ENCODE data around the gene PRLR.
"Not testable (repeated sequence)": the region's sequence is repeated elsewhere in the genome, so short reads cannot be mapped to it uniquely, and the experiment has no call there.

PRLR gene

DNA sequence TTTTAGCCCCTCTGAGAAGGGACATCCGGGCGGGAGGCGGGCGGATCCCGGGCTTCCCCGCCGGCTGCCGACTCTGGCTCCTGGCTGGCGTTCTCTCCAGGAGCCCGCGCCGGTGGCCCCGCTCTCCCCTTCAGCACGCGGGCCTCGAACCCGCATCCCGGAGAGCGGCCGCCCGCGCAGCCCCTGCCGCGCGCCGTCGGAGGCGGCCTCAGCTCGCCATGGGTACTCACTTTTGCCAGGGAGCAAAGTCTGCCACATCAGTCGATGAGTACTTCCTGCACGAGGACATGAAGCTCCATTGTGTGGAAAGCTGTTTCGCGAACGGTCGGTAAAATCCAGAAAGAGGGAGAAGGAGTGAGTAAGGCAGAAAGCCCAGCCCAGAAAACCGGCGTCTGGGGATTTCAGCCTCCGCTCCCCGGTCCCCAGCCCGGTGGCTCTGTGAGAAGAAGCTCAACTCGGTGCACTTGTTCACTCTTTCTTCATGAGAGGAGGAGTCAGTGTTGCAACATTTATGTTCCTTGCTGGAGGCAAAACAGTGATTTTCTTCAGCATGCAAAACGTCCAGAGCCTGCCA is at the start of gene PRLR:
Gene PRLR, minus strand, starts transcription at position 450 of the 574 bp plus-strand sequence. CDS start 140,867 bp downstream, outside the sequence.
- FAIRE-seq = no peak

GRCh38 chr5:35274839-35275509 is 44.7 kb upstream of the PRLR start:
- no peak for FAIRE-seq

DNA sequence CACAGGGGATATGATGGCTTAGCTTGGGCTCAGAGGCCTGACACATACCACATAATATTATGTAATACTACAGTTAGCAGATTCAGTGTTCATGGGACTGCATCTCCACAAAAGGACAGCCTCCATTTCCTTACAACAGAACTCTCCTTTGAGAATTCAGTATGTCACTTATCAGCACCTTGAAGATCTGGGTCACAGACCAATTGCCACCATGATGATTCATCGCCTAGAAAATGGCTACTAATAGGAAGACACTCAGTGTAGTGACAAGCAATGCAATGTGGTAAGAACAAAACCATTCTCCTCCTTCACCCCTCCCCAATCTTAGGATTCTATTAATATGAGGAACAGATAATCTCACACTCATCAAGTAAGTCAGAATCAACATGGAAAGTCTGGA is 38.7 kb upstream of the PRLR start:
- no peak for FAIRE-seq

- FAIRE-seq = no peak
Measured at GRCh38 chr5:35266276-35266675, 36.0 kb upstream of the PRLR start.

DNA sequence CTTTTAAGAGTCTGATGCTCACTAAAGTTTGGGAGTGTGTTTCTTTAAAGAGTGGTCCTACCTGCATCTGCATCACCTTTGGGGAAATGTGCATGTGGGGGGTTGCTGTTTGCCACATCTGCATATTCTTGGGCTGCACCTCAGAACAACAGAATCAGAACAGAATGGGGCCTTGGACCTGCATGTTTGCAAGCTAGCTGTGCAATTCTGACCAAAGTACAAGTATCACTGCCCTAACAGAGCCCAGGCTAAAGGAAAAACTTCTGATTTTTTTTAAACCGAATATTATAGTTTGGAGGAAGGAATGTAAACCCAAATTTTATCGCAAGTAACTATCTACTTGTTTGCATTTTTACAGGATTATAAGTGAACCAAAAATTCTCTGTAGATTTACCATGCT is 34.2 kb upstream of the PRLR start:
- FAIRE-seq = no peak

DNA sequence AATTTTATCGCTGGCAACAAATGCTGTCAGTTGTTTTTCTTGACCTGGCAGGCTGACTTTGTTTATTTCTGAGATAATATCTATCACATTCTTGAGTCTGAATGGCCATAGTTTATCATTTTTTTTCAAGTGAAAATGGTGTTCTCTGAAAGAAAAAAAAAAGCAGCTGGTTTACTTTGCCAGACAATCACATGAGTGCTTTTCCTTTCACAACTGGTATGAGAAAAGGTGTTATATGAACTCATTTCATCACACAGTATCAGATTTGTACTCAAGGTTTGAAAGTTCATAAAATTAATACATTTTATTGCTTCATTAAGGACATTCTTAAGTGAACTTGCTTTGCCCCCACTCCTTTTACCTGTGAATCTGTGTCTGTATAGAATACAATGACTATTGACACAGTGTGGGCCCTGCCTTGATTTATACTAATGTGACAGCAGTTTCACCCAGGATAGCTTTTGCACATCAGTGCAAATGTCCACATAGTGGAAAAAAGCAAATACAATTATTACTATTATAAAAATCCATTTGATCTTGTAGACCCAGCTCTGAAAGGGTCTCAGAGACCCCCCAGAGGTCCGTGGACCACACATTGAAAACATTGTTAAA is 33.1 kb upstream of the PRLR start:
- no peak for FAIRE-seq

GRCh38 chr5:35253582-35253981 is 23.3 kb upstream of the PRLR start:
- FAIRE-seq = no peak

DNA sequence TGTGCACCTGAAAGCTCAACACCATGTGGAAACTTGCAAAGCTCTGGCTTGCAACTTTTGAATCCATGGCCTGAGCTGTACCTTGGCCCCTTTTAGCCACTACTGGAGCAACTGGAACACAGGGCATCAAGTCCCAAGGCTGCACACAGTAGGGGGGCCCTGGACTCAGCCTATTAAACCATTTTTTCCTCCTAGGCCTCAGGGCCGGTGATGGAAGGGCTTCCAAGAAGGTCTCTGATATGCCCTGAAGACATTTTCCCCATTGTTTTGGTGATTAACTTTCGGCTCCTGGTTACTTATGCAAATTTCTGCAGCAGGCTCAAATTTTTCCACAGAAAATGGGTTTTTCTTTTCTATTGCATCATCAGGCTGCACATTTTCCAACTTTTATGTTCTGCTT is 22.7 kb upstream of the PRLR start:
- FAIRE-seq = no peak

DNA sequence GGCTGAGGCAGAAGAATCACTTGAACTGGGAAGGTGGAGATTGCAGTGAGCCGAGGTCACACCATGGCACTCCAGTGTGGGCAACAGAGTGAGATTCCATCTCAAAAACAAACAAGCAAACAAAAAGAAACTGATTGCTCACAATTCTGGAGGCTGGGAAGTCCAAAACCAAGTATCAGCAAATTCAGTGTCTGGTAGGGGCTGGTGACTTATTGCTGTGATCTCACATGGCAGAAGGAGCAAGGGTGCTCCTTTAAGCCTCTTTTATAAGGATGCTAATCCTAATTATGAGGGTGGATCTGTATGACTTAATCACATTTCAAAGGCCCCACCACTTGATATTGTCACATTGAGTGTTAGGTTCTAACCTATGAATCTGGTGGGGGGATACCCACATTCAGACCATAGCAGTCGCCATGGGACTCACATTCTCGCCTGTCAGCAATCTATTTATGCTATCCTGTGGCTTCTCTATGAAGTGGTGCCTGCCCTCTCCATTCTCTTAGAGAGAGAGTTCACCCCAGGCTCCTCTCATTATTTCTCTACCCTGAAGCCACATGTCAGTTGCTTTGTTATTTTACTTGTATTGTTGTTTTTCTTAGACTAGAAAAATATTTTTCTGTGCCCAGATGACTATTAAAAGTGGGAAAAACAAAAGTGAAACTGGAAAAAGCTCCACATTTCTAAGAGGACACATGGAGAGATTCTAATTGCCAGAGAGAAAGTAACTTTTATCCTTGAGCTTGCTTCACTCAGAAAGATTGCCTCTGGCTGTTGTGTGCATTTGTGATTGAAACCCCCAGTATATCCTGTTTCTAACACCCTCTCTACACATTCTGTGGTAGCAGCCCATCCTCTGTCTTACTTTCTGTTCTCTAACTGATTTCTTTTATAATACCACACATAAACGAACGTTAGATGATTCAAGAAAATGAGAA is 18.8 kb upstream of the PRLR start:
- FAIRE-seq = peak; percentile 96

DNA sequence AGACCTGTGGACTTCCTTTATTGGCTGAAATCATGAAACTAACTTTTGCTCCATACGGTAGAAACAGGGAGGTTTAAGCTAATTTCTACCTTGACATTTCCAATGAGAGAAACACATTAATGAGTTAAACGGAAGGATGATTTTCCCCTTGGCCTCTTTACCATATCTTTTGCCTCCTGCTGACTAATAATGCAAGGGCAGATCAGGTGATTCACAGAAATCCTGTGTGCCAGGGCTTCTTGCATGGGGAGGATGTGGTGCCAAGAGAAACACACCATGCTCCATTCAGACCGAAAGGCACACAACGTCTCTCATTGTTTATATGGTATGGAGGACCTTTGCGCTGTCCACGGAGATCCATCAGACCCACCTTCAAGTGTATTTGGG is 17.4 kb upstream of the PRLR start:
- FAIRE-seq = no peak

DNA sequence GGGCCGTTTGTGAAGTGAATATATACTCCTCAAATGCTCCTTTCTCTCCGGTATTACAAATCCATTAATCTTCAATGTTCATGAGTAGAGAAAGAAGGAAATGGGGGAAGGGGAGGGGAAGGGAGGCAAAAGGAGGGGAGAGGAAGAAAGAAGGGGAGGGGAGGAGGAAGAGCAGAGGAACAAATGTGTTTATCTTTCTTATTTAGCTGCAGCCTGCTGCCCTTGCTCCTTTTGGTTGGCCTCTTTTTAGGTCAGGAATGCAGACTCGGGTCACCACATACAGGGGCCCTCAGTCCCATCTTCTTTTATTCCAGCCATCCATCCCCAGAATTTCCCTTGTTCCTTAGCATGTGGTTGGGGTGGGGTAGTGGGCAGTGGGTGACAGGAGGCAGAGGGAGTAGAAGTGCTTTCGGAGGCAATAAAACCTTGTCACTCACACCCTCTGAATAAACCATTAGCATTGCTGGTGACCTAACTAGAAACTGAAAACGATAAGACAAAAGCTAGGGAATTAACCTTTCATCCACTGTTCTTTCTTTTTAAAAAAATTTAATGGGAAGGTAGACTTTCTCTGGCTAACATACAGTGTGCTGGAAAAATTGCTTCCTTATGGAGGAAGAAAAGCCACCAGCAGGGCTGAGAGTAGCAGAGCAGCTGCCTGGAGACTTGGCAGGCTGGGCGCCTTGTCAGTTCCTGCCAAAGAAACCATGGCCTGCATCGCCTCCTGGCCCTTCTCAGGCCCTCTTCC is 16.8 kb upstream of the PRLR start:
- FAIRE-seq = no peak

- peak; percentile 88 for FAIRE-seq
Measured at GRCh38 chr5:35246411-35246810, 16.1 kb upstream of the PRLR start.

DNA sequence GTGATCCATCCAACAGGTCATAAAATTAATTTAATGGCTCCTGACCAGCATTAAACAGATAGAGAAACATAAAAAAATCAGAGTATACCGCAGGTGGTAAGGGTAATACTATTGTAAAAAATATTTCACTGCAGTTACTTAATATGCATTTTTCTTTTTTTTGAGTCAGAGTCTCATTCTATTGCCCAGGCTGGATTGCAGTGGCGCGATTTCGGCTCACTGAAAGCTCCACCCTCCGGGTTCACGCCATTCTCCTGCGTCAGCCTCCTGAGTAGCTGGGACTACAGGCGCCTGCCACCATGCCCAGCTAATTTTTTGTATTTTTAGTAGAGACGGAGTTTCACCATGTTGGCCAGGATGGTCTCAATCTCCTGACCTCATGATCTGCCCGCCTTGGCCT is 15.1 kb upstream of the PRLR start:
- FAIRE-seq = not testable (repeated sequence)

DNA sequence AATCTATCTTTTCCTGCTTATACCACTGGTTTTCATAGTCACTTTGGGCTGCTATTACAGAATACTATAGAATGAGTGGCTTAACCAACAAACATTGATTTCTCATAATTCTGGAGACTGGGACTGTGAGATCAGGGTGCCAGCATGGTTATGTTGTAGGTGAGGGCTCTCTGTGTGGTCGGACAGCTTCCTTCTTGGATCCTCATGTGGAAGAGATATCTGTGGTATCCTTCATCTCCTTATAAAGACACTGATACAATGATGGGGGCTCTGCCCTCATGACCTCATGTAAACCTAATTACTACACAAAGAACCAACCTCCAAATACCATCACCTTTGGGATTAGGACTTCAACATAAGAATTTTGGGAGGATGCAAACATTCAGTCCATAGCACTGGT is 13.9 kb upstream of the PRLR start:
- no peak for FAIRE-seq

- no peak for FAIRE-seq
Measured at GRCh38 chr5:35242702-35243258, 12.5 kb upstream of the PRLR start.

- no peak for FAIRE-seq
Measured at GRCh38 chr5:35240892-35241291, 10.6 kb upstream of the PRLR start.

DNA sequence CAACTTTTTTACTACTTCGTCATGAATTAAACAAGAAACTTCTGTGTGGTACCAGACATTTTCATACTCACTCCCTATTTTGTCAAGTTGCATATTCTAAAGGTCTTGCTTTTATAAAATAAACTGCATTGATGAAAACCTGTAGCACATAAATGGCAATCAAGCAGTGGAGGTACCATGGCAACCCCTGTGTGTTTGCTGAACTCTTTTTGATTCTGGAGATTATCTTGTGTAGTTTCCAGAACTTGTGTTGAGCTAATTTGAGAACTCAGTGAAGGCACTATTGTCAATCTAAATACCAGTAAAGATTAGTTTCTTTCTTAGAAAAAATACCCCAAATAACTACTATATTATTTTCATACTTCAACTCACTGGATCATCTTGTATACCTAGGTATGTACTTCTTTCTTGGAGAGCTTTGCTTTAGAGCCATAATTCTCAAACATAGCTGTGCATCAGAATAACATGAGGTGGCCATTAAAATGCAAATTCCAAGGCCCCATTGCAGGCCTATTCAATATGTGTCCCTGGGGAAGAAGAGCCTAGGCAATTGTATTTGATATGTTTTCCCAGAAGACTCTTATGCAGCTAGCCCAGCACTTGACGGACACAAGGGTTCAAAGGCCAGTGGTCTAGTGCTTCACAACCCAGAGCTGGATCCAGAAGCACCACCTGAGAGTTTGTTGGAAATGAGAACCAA is 9.8 kb upstream of the PRLR start:
- FAIRE-seq = no peak

DNA sequence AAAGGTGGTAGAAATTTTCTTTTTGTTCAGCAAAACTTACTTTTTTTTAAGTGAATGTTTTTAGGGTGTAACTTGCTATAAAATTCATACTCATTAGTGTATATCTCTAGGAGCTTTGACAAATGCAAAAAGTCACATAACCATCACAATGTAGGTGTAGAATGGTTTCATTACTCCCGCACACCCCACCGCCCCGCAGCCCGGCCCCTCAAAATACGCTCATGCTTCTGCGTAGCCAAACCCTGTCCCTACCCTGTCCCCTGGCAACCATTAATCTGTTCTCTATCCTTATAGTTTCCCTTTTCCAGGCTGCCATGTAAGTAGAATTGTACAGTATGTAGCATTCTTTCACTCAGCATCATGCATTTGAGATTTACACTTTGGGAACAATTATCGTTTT is 9.2 kb upstream of the PRLR start:
- FAIRE-seq = no peak

GRCh38 chr5:35237580-35238376 is 7.5 kb upstream of the PRLR start:
- FAIRE-seq = no peak

GRCh38 chr5:35236770-35237169 is 6.5 kb upstream of the PRLR start:
- FAIRE-seq = no peak

DNA sequence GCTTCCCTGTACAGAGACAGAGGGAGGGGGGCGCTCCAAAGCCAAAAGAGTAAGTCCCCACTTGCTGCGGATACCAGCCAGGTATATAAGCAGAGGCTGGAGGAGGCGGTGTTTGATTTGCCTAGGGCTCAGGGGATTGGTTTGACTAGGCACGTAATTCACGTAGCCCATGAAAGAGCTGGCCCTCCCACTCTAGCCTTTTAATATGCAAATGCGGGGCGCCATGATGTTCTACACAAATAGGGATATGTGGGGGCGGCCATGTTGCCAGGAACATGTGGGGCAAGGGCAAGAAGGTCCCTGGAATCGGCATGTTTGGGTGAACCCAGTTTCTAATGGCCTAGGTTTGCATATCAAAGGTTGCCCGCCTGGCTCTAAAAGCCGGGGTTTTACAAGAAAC is 3.3 kb upstream of the PRLR start:
- FAIRE-seq = no peak

Measured in A204.1 (cell line).